ENCODE data around the gene MYZAP.
A peak's percentile ranks its signal among the peaks of the same experiment; 100 is the strongest.

MYZAP gene

GRCh38 chr15:57631386-57632110 lies 39.8 kb downstream of the MYZAP start:
- DNase-seq: no peak

GRCh38 chr15:57634290-57634689 lies 42.6 kb downstream of the MYZAP start:
- no peak for DNase-seq

- DNase-seq: no peak
Observed at GRCh38 chr15:57635300-57635909, 43.7 kb downstream of the MYZAP start.

GRCh38 chr15:57637846-57638245 lies 46.1 kb downstream of the MYZAP start:
- no peak for DNase-seq

GRCh38 chr15:57639306-57639705 lies 47.6 kb downstream of the MYZAP start:
- DNase-seq: no peak

- DNase-seq: peak; percentile 16
Observed at GRCh38 chr15:57640930-57641682, 49.4 kb downstream of the MYZAP start.

GRCh38 chr15:57643826-57644225 lies 52.1 kb downstream of the MYZAP start:
- DNase-seq: no peak

- no peak for DNase-seq
Observed at GRCh38 chr15:57646087-57646486, 54.4 kb downstream of the MYZAP start.

- no peak for DNase-seq
Observed at GRCh38 chr15:57647071-57647790, 55.5 kb downstream of the MYZAP start.

GRCh38 chr15:57647791-57648130 lies 56.1 kb downstream of the MYZAP start:
- DNase-seq: no peak

- no peak for DNase-seq
Observed at GRCh38 chr15:57649138-57649537, 57.4 kb downstream of the MYZAP start.

- DNase-seq: no peak
Observed at GRCh38 chr15:57651445-57651844, 59.7 kb downstream of the MYZAP start.

- DNase-seq: no peak
Observed at GRCh38 chr15:57652481-57652880, 60.8 kb downstream of the MYZAP start.

- DNase-seq: no peak
Observed at GRCh38 chr15:57654153-57654852, 62.6 kb downstream of the MYZAP start.

- DNase-seq: no peak
Observed at GRCh38 chr15:57655053-57655452, 63.3 kb downstream of the MYZAP start.

- no peak for DNase-seq
Observed at GRCh38 chr15:57655809-57656208, 64.1 kb downstream of the MYZAP start.

- DNase-seq: no peak
Observed at GRCh38 chr15:57656434-57656833, 64.7 kb downstream of the MYZAP start.

- DNase-seq: no peak
Observed at GRCh38 chr15:57657619-57658018, 65.9 kb downstream of the MYZAP start.

GRCh38 chr15:57662091-57662744 lies 70.5 kb downstream of the MYZAP start:
- DNase-seq: no peak

- no peak for DNase-seq
Observed at GRCh38 chr15:57662802-57663201, 71.1 kb downstream of the MYZAP start.

GRCh38 chr15:57663262-57663661 lies 71.6 kb downstream of the MYZAP start:
- DNase-seq: no peak

GRCh38 chr15:57665194-57665593 lies 73.5 kb downstream of the MYZAP start:
- DNase-seq: no peak
